Endothelial cell of umbilical vein (primary cell): ENCODE results near the gene DSE. TPM values are rescaled to one million over a fixed set of nuclear protein-coding genes. Genes with fewer than 3 reads are reported as not detected.
"Not testable (repeated sequence)": the region's sequence is repeated elsewhere in the genome, so short reads cannot be mapped to it uniquely, and the experiment has no call there.

Experiments
- BruUV-seq: library from RNA; stranded (reverse); fragments of 400-500 nt; replicated peaks from 2 replicates; lab custom pipeline; 2021; lab: Mats Ljungman, UMichigan
- CTCF ChIA-PET: fragments of 300-600, 350-600 bp; sonication (Branson Sonifier 250); formaldehyde crosslinking; loops from one replicate; lab custom pipeline; 2021; ENCODE audit warnings: antibody characterized with exemption, inconsistent platforms; lab: Charles Lee
- POLR2A ChIA-PET: fragments of 300-600, 350-600 bp; sonication (Branson Sonifier 250); formaldehyde crosslinking; loops from one replicate; lab custom pipeline; 2021; ENCODE audit warnings: antibody characterized with exemption, inconsistent platforms; lab: Charles Lee
- DNase-seq: peaks from one replicate; pipeline ENCODE4 v3.0.0-alpha.2; 2011; ENCODE audit warnings: low read depth, low spot score
- FAIRE-seq: peaks from 2 replicates; lab custom pipeline; 2011; peaks lifted over from hg19 to GRCh38; lab: Jason Lieb, UNC
- H2AFZ ChIP-seq: 2 replicates; pipeline ENCODE4 v1.6.0; 2012; ENCODE audit warnings: low read depth, low read length, control low read depth, inconsistent platforms
- H3K27ac ChIP-seq: 2 replicates; pipeline ENCODE4 v1.5.1; 2011; ENCODE audit warnings: low read depth, mild to moderate bottlenecking, control low read depth, low read length, moderate library complexity; ENCODE audit not compliant: insufficient read depth
- H3K27me3 ChIP-seq, 2 experiments: 2 replicates each; pipeline versions ENCODE4 v1.6.0 to v1.6.1; 2011; ENCODE audit warnings: low read length in 2 of 2, mixed read lengths in 1 of 2; ENCODE audit not compliant: control insufficient read depth in 2 of 2, insufficient read depth in 2 of 2
- H3K36me3 ChIP-seq, 2 experiments: 2 replicates in 1 of 2; 3 replicates in 1 of 2; pipeline ENCODE4 v1.5.1; 2011; ENCODE audit warnings: low read length in 2 of 2, mild to moderate bottlenecking in 1 of 2, moderate library complexity in 1 of 2; ENCODE audit not compliant: control insufficient read depth in 2 of 2, insufficient read depth in 2 of 2; ENCODE audit errors: extremely low read depth in 1 of 2
- H3K4me1 ChIP-seq: 3 replicates; pipeline ENCODE4 v1.5.1; 2011; ENCODE audit warnings: mild to moderate bottlenecking, low read length; ENCODE audit not compliant: control insufficient read depth, insufficient read depth; ENCODE audit errors: extremely low read depth
- H3K4me2 ChIP-seq: 2 replicates; pipeline ENCODE4 v1.6.1; 2011; ENCODE audit warnings: low read length, control low read depth, mixed read lengths; ENCODE audit not compliant: insufficient read depth
- H3K4me3 ChIP-seq, 3 experiments: fragments of 200-600 bp in 1 of 3; sonication (generic), shearing (Covaris generic) in 1 of 3; replicated peaks in 1 of 3; 2 replicates each; pipeline ENCODE4 v1.5.1; 2011 to 2016; ENCODE audit warnings: control low read depth in 3 of 3, low read length in 3 of 3, mild to moderate bottlenecking in 2 of 3, inconsistent platforms in 1 of 3, low read depth in 1 of 3, moderate library complexity in 1 of 3; ENCODE audit not compliant: insufficient read depth in 1 of 3
- H3K79me2 ChIP-seq: 2 replicates; pipeline ENCODE4 v1.6.0; 2012; ENCODE audit warnings: low read length, inconsistent platforms; ENCODE audit not compliant: control insufficient read depth, insufficient read depth
- H3K9ac ChIP-seq: replicated peaks from 2 replicates; pipeline ENCODE3; 2011; ENCODE audit warnings: low read length, control low read depth; ENCODE audit not compliant: insufficient read depth; ENCODE audit errors: extremely low read depth
- H3K9me1 ChIP-seq: replicated peaks from 3 replicates; pipeline ENCODE4 v1.6.0; 2011; ENCODE audit warnings: mild to moderate bottlenecking, low read length; ENCODE audit not compliant: control insufficient read depth, insufficient read depth; ENCODE audit errors: extremely low read depth
- H3K9me3 ChIP-seq: replicated peaks from 2 replicates; pipeline ENCODE4 v1.5.1; 2012; ENCODE audit warnings: low read length, inconsistent platforms; ENCODE audit not compliant: control insufficient read depth, insufficient read depth
- H4K20me1 ChIP-seq: replicated peaks from 2 replicates; pipeline ENCODE3; 2011; ENCODE audit warnings: mild to moderate bottlenecking, low read length; ENCODE audit not compliant: control insufficient read depth, insufficient read depth; ENCODE audit errors: extremely low read depth
- EZH2 ChIP-seq: IDR thresholded peaks from 2 replicates; pipeline ENCODE4 v1.6.1; 2012; ENCODE audit warnings: borderline replicate concordance, low read depth, mild to moderate bottlenecking, moderate library complexity, low read length, inconsistent platforms; ENCODE audit not compliant: severe bottlenecking
- FOS ChIP-seq: IDR thresholded peaks from 2 replicates; pipeline ENCODE4 v1.6.1; 2011; ENCODE audit warnings: mild to moderate bottlenecking, low read length, moderate library complexity, borderline replicate concordance; ENCODE audit not compliant: insufficient read depth
- POLR2A ChIP-seq: IDR thresholded peaks from 2 replicates; pipeline ENCODE4 v1.6.1; 2012; ENCODE audit warnings: low read depth, mild to moderate bottlenecking, control low read depth, low read length
- POLR2AphosphoS5 ChIP-seq: IDR thresholded peaks from 2 replicates; pipeline ENCODE4 v1.6.1; 2012; ENCODE audit warnings: low read depth, mild to moderate bottlenecking, control low read depth, low read length, moderate library complexity; ENCODE audit not compliant: insufficient read depth
- dilution Hi-C: fragments of 300-500 bp; cut with MboI; formaldehyde crosslinking; loops from one replicate; pipeline ENCODE4 v1.15.0; 2019; ENCODE audit warnings: low sequenced_read_pairs; ENCODE audit not compliant: extremely low pct_ligation_motif_present
- intact Hi-C: fragments of 100-400 bp; cut with micrococcal nuclease; formaldehyde crosslinking; loops from one replicate; pipeline ENCODE4 v1.10.0; 2022
- polyA plus RNA-seq, 4 experiments: library from polyadenylated mRNA; depleted of rRNA in 3 of 4; stranded (reverse) in 3 of 4; unstranded in 1 of 4; fragments of >200 nt; gene quantifications; 2 replicates each; pipeline versions ENCODE4 v1.2.1 to v1.2.3, GENCODE V29; 2011 to 2012; ENCODE audit warnings: missing spikeins in 1 of 4
- total RNA-seq: library from RNA; stranded (reverse); gene quantifications from 2 replicates; pipeline ENCODE4 v1.2.3, GENCODE V29; 2021
- TF ChIP-seq, protein P1 (sequence below): IDR thresholded peaks from 2 replicates; pipeline ENCODE4 v1.6.1; 2011; ENCODE audit not compliant: insufficient read depth, insufficient read length

DSE gene
- total and polyA plus RNA-seq, 2 donors (not counting 3 experiments of a cell fraction or from before 2014, with no cell fraction given) = 12.0 to 25.0 TPM

DNA sequence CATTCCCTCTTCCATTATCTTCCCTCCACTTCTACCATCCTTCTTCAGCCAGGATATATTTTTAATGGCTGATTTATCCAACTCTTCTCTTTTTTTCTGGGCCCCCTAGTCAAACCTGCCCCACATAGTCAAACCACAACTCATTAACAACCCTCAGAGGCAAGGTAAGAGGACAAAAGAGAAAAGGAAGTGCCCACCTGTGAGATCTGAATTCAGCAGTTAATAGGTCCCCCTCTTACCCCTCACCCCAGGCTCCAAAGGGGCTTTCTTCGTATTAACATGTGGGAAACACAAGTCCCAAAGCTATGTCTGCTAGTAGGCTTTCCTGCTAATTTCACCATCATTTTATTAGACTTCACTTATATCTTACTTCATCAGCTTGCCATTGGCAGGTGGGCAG lies 46.9 kb upstream of the DSE start:
- H3K27ac ChIP-seq = no peak overlapping the region
- dilution Hi-C loops (no loop called here), intact Hi-C loops (no loop called here)
- TF ChIP-seq POLR2A (no peak), EZH2 (no peak), POLR2AphosphoS5 (no peak), FOS (no peak)
- TF ChIP-seq, protein P1, sequence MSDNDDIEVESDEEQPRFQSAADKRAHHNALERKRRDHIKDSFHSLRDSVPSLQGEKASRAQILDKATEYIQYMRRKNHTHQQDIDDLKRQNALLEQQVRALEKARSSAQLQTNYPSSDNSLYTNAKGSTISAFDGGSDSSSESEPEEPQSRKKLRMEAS = no peak
- H3K9ac ChIP-seq = no peak overlapping the region
- ChIA-PET POLR2A (no interaction called here), CTCF (interaction anchor here (0.9 to 1.8 kb wide), 5 partner anchors 9 to 188 kb away, joined by 3 to 4 read pairs (median 4); partner anchors contain the start of gene CALHM5)
- no peak overlapping the region for H3K4me3 ChIP-seq
- H3K4me1 ChIP-seq = peaks cover 16% of the 10 kb centered on the region
- no peaks in the 10 kb centered on the region for H3K79me2 ChIP-seq
- BruUV-seq = no TSS peak
- no peaks in the 10 kb centered on the region for H3K27me3 ChIP-seq
- no peaks in the 10 kb centered on the region for H3K9me3 ChIP-seq
- no peaks in the 10 kb centered on the region for H3K36me3 ChIP-seq
- FAIRE-seq (no peak), DNase-seq (no peak)
- H4K20me1 ChIP-seq = no peaks in the 10 kb centered on the region
- H3K4me2 ChIP-seq = no peak overlapping the region
- no peak overlapping the region for H2AFZ ChIP-seq
- no peaks in the 10 kb centered on the region for H3K9me1 ChIP-seq

DNA sequence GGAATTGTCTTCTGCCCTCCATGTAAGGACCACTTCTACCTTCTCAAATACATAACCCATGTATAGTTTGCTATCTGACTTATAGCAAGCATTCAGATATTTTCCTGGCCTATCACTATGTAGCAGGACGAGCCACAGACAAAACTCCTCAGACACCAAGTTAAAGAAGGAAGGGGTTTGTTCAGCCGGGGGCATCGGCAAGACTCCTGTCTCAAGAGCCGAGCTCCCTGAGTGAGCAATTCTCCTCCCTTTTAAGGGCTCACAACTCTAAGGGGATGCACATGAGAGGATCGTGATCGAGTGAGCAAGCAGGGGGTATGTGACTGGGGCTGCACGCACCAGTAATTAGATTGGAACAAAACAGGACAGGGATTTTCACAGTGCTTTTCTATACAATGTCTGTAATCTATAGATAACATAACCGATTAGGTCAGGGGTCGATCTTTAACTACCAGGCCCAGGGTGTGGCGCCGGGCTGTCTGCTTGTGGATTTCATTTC lies 45.1 kb upstream of the DSE start:
- H3K9me3 ChIP-seq, H2AFZ ChIP-seq, H3K27ac ChIP-seq, H3K9ac ChIP-seq, FAIRE-seq, H3K4me2 ChIP-seq, H3K27me3 ChIP-seq, BruUV-seq, H3K4me3 ChIP-seq, H4K20me1 ChIP-seq, POLR2A ChIA-PET, DNase-seq, dilution Hi-C loops, intact Hi-C loops, H3K36me3 ChIP-seq, H3K79me2 ChIP-seq, H3K9me1 ChIP-seq: not testable (repeated sequence)
- CTCF ChIA-PET = interaction anchor here (1.0 kb wide), 1 partner anchor 9 kb away, joined by 3 read pairs; no protein-coding TSS in a partner anchor
- peaks cover 16% of the 10 kb centered on the region for H3K4me1 ChIP-seq
